Mononuclear cell (primary cell): ENCODE results near the gene BCL11B. TPM values are rescaled to one million over a fixed set of nuclear protein-coding genes. Genes with fewer than 3 reads are reported as not detected.

Experiments
- H3K27me3 ChIP-seq: 2 replicates; pipeline ENCODE4 v1.6.0; 2011; ENCODE audit warnings: low read length, control low read depth; ENCODE audit not compliant: insufficient read depth
- H3K4me1 ChIP-seq: 2 replicates; pipeline ENCODE4 v1.5.1; 2011; ENCODE audit warnings: mild to moderate bottlenecking, low read length, control low read depth; ENCODE audit not compliant: insufficient read depth
- H3K4me3 ChIP-seq: 2 replicates; pipeline ENCODE4 v1.5.1; 2011; ENCODE audit warnings: mild to moderate bottlenecking, low read length, moderate library complexity
- H3K9me3 ChIP-seq: 2 replicates; pipeline ENCODE4 v1.5.1; 2011; ENCODE audit warnings: low read depth, mild to moderate bottlenecking, control low read depth, low read length
- total RNA-seq: library from RNA; depleted of rRNA; stranded (reverse); fragments of >200 nt; gene quantifications from one replicate; pipeline ENCODE4 v1.2.3, GENCODE V29; 2012

The BCL11B gene
- total RNA-seq, 1 donor: 101 TPM

DNA sequence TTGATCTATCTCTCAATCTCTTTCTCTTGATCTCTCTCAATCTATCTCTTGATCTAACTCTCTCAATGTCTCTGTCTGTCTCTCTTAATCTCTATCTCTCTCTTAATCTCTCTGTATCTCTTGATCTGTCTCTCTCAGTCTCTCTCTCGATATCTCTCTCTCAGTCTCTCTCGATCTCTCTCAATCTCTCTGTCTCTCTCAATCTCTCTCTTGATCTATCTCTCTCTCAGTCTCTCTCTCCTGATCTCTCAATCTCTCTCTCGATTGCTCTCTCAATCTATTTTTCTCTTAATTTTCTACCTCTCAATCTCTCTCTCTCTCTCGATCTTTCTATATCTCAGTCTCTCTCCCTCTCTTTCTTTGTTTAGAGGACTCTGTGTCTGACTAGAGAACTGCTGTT, 126.7 kb downstream of the BCL11B start:
- no peaks in the 10 kb centered on the region for H3K9me3 ChIP-seq
- H3K4me1 ChIP-seq: no peaks in the 10 kb centered on the region
- no peak overlapping the region for H3K4me3 ChIP-seq
- no peaks in the 10 kb centered on the region for H3K27me3 ChIP-seq

DNA sequence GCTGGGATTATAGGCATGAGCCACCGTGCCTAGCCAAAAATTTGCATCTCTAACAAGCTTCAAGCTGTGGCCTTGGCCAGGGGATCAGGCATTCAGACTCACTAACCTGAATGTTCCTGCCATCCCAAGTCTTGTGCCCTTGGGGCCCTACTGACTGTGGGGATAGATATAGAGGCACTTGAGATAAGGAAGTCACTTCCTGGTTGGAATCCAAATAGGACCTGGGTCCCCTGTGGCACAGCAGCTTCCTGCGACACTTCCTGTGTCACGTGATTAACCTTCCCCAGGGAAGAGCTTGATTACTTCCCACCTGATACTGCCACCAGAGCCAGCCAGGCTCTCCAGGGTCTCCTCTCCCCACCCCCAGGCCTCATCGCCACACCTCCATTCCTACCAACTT, 128.2 kb downstream of the BCL11B start:
- H3K4me1 ChIP-seq: no peaks in the 10 kb centered on the region
- H3K4me3 ChIP-seq: no peak overlapping the region
- H3K9me3 ChIP-seq: no peaks in the 10 kb centered on the region
- H3K27me3 ChIP-seq: no peaks in the 10 kb centered on the region

DNA sequence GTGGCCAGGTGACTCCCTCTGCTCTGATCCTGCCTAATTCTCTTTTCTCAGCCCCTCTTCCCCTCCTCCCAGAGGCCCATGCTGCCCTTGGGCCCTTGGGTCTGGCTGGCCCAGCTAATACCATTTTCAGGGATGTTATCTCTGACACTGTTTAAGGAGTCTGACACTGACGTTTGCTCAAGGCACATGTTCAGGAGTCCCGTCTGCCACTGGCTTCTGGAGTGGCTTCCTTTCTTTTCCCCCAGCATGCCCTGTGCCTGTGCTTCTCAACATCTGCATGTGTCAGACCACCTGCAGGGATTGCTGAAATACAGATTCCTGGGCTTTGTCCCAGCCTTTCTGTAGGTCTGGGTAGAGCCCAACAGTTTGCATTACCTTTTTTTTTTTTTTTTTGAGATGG, 128.9 kb downstream of the BCL11B start:
- no peaks in the 10 kb centered on the region for H3K27me3 ChIP-seq
- H3K9me3 ChIP-seq: no peaks in the 10 kb centered on the region
- no peak overlapping the region for H3K4me3 ChIP-seq
- no peaks in the 10 kb centered on the region for H3K4me1 ChIP-seq

DNA sequence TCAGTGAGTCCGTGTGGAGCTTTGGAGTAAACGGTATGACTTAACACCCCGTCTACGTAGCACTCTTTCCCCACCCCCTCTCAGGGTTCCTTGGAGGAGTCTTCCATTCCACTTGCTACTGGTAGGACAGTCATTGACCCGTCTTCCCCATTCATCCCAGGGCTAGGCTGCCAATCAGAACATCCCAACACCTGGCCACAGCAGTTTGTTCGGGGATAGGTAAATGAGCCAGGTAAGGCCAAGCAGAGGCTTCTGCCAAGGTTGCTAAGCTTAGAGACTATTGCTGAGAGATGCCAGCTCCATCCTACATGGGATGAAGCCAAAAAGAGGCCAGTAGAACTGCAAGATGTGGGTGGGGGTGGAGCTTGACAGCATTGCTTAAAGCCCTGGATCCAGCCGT, 130.8 kb downstream of the BCL11B start:
- H3K4me3 ChIP-seq: no peak overlapping the region
- no peaks in the 10 kb centered on the region for H3K9me3 ChIP-seq

DNA sequence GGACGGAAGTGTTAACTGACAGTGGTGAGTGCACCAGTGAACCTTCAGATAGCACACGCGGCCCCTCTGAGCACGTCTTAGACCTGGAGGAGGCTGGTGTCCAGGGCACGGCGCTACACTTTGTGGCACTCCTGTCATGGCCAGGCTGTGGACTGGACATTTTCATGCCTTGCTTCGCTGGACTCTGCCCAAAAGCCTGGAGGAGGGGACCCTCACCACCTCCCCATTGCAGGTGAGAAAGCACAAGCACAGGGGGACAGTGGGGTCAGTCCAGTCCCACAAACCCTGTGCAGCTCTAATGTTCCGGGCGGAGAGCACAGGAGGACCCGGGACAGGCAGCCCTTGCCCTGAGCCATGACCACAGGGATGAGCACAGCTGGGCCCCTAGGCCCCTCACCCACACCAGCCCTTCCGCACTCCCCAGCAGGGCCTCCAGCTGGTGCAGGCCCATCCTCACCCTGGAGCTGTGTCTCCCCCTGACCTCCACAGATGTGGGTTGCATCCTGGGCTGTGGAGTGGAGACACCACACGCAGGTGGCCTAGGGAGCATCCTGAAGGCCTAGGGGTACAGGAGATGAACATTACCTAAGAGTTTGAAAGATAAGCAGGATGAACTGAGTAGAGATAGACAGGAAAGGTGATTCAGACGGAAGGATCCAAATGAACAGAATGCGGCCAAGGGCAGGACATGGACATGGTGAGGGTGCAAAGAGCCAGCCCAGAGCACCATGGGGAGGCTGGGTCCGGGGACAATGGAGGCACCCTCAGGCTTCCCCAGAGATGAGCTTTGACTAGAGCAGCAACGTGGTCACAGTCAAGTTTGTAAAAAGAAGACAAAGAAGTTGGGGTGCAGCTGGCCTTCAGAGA, 132.8 kb downstream of the BCL11B start:
- H3K4me3 ChIP-seq: no peak overlapping the region
- no peaks in the 10 kb centered on the region for H3K9me3 ChIP-seq
- H3K4me1 ChIP-seq: no peaks in the 10 kb centered on the region
- H3K27me3 ChIP-seq: no peaks in the 10 kb centered on the region

More for the DNA sequence above, 130.8 kb downstream of the BCL11B start:
- Histone ChIP-seq H3K4me1 (no peaks in the 10 kb centered on the region), H3K27me3 (no peaks in the 10 kb centered on the region)

DNA sequence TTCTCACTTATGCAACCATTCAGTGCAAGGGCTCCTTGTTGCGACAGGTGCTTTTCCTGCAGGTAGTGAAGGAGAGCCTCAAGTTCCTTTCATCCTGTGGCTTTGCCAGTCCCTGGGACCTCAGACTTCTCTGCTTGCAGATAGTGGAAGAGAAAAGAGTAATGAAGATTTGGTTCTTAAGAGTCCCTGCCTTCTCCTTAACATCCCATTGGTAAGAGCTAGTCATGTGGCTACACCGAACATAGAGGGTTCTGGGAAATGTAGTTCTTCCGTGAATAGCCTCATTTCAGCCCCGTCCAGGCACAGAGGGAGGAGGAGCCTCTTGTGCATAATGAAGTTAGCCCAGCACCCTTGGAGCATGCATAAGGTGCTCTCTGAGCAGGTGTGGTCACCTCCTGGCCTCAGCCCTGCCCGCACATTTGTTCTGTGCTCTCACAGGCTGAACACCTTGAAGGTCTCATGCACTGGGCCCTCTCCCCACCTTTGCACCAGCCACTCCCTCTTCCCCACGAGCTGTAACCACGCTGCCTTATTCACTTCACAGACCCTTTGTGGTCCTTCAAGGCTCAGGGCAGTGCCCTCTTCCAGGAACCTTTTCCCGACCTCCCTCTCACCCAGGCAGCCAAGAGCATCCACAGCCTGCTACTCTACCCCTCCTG, 134.0 kb downstream of the BCL11B start:
- Histone ChIP-seq H3K27me3 (no peaks in the 10 kb centered on the region), H3K9me3 (no peaks in the 10 kb centered on the region), H3K4me1 (no peaks in the 10 kb centered on the region), H3K4me3 (no peak overlapping the region)

- Histone ChIP-seq H3K4me3 (no peak overlapping the region), H3K27me3 (no peaks in the 10 kb centered on the region), H3K9me3 (no peaks in the 10 kb centered on the region), H3K4me1 (no peaks in the 10 kb centered on the region)
These were observed 134.8 kb downstream of the BCL11B start for GRCh38 chr14:99137001-99137700.

DNA sequence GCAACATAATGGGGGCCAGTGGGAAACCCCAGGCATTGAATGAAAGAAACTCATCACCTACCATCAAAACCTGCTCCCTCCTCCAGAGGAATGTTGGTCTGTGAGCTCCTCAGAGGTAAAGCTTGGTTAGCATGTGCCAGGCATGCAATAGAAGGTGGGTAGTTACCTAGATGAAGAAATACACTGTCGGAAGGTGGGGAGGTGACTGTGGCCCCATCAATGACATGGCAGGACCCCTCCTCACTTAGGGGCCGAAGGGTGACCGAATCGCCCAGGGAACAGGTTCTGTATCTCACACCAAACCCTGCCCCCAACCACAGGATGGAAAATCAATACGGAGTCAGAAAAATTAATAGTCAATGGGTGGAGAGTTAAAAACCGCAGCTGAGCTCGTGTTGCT, 135.6 kb downstream of the BCL11B start:
- H3K27me3 ChIP-seq: no peaks in the 10 kb centered on the region
- H3K4me3 ChIP-seq: no peak overlapping the region
- H3K9me3 ChIP-seq: no peaks in the 10 kb centered on the region
- no peaks in the 10 kb centered on the region for H3K4me1 ChIP-seq

DNA sequence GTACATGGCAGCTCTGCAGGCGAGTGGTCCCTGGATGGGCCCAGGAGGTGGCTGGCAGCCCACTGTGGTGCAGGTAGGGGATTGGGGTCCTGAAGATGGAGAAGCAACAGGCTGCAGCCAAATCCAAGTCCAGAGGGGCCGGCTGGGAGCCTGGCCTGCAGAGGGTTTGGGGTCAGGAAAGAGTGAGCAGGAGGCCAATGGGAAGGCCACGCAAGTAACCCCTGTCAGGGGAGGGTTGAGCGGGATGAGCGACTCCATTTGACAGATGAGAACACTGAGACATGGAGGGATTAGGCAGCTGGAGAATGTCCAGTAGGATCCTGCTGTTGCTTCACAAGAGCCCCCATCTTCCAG, 136.0 kb downstream of the BCL11B start:
- no peaks in the 10 kb centered on the region for H3K4me1 ChIP-seq
- no peak overlapping the region for H3K4me3 ChIP-seq
- H3K27me3 ChIP-seq: no peaks in the 10 kb centered on the region
- no peaks in the 10 kb centered on the region for H3K9me3 ChIP-seq

GRCh38 chr14:99134516-99135046, 137.4 kb downstream of the BCL11B start:
- Histone ChIP-seq H3K4me1 (no peaks in the 10 kb centered on the region), H3K4me3 (no peak overlapping the region), H3K9me3 (no peaks in the 10 kb centered on the region), H3K27me3 (no peaks in the 10 kb centered on the region)

DNA sequence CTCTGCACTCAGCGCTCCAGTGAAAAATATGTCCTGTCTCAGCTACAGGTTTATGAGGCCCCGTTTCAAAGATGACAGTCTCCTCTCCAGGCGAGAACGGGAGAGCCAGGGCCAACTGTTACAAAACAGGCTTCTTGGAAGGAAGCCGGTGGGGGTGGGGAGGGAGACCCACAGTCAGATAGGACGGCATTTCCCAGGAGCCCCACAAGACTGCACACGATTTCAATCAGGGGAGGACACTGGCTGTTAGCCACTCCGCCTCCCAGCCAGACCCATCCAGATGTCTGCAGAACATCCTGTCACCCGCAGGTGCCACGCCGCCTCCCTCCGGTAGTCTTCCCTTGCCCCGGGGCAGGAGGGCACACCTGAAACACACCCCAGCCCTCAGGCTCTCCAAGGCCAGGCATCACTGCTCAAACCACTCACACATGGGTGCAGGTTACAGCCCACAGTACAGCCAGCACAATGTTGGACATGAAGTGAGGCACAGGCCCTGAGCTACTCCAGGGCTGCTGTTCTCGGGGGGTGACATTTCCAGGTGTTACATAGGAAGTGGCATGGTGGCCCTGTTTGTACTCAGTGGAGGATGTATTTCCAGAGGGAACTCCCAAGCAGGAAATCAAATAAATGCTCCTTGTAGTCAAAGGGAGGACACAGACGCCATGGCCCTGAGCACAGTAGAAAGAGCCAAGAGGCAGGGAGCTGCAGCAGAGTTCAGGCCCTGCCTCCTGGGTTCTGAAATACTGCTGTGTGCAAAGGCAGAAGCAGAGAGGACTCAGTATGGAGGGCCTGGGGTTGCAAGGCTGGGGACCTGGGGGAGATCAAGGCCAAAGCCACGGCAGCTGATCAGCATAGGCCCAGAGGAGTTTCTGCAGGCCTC, 138.1 kb downstream of the BCL11B start:
- Histone ChIP-seq H3K4me3 (no peak overlapping the region), H3K27me3 (no peaks in the 10 kb centered on the region), H3K9me3 (no peaks in the 10 kb centered on the region), H3K4me1 (no peaks in the 10 kb centered on the region)

DNA sequence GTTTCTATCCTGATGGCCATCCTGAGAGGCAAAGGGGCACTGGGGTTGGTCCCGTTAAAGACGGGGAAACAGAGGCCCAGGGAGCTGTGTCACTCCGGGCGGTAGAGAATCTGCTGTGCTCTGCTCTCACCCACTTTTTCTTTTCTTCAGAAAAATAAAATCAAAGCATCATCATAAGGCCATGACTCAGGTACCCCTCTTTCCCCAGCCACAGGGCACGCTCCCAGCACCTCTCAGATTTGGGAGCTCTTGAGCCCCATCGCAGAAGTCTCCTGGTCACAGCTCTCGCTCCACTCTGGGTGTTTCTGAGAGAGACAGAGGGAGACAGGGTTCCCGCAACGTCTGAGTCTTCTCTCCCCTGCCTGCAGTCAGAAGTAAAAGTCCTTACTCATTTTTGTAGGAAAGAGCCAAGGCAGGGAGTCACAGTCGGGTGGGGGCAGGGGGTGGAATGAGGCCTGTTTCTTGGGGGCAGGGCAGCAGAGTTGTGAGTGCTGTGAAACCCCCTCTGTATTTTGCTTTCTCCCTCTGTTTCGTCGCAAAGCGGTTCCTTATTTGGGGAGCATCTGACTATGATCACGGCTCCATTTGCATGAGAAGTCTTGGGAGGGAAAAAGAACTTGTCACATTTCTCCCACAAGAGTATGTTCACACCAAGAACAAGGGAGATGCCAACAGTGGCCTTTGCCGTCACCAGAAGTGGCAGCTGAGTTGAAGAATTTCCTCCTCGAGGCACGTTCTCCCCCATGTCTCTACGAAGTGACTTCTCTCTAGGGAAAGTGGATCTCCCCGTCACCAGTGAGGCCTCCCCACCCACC, 139.0 kb downstream of the BCL11B start:
- Histone ChIP-seq H3K4me1 (no peaks in the 10 kb centered on the region), H3K9me3 (no peaks in the 10 kb centered on the region), H3K27me3 (no peaks in the 10 kb centered on the region)

GRCh38 chr14:99131632-99132271, 140.2 kb downstream of the BCL11B start:
- Histone ChIP-seq H3K4me3 (no peak overlapping the region), H3K9me3 (no peaks in the 10 kb centered on the region), H3K27me3 (no peaks in the 10 kb centered on the region), H3K4me1 (no peaks in the 10 kb centered on the region)

More for the DNA sequence above, 139.0 kb downstream of the BCL11B start:
- H3K4me3 ChIP-seq: no peak overlapping the region
